ENCODE data around the gene HYAL1.

The HYAL1 gene

DNA sequence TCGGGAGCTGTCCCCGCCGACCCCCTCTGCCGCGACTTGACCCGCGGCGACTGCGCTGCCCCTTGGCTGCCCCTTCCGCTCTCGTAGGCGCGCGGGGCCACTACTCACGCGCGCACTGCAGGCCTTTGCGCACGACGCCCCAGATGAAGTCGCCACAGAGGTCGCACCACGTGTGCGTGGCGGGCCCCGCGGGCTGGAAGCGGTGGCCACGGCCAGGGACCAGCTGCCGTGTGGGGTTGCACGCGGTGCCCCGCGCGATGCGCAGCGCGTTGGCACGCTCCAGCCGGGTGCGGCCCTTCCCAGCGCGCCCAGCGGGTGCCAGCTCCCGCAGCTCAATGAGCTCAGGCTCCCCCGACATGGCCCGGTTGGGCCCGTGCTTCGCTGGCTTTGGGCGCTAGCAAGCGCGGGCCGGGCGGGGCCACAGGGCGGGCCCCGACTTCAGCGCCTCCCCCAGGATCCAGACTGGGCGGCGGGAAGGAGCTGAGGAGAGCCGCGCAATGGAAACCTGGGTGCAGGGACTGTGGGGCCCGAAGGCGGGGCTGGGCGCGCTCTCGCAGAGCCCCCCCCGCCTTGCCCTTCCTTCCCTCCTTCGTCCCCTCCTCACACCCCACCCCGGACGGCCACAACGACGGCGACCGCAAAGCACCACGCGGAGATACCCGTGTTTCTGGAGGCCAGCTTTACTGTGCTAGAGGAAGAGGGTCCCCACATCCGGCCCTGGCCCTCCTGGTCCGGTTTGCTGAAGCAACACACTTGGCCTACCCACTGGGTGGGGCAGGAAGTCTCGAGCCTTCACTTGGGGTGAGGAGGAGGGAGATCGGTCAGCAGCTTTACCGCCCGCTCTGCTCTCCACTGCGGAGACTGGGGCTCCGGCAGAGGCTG lies 37.3 kb upstream of the HYAL1 start, which contains the start of gene RASSF1:
Gene RASSF1, minus strand, starts transcription at position 389 of the 882 bp plus-strand sequence. Its CDS starts 31 bp downstream, at position 358.
- peak within 1 kb of the TSS in 1 of 2 experiments; percentile 81 for H3K14ac ChIP-seq (ENCODE audit: low read length in 2 of 2)
- H3K4me1 ChIP-seq (ENCODE audit: control insufficient read depth, insufficient read depth, low read depth, low read length): peaks cover 30% of the 10 kb centered on the region
- H3K9ac ChIP-seq (ENCODE audit: low read length): peak within 1 kb of the TSS; percentile 97
- H3K36me3 ChIP-seq (ENCODE audit: control insufficient read depth in 1 of 2, insufficient read depth in 2 of 2, low read depth in 1 of 2, low read length in 2 of 2): no peaks in the 10 kb centered on the region
- WGBS: 18% methylated on average over 70 of the region's 85 CpGs
- H2BK15ac ChIP-seq (ENCODE audit: low read depth, poor library complexity, severe bottlenecking): peak within 1 kb of the TSS; percentile 32
- peak within 1 kb of the TSS; percentile 76 for H4K91ac ChIP-seq (ENCODE audit: low read length)
- H2AK5ac ChIP-seq (ENCODE audit: low read length, severe bottlenecking): no peak within 1 kb of the TSS
- H3K18ac ChIP-seq (ENCODE audit: low read depth in 1 of 2, low read length in 2 of 2): peak within 1 kb of the TSS; percentile 79 to 86
- peak within 1 kb of the TSS in 1 of 2 experiments; percentile 67 for H2BK12ac ChIP-seq (ENCODE audit: low read length in 2 of 2)
- H4K8ac ChIP-seq (ENCODE audit: low read length): peak within 1 kb of the TSS; percentile 93
- H3K27ac ChIP-seq (ENCODE audit: low read length, poor library complexity, severe bottlenecking): no peak within 1 kb of the TSS
- H3K4me3 ChIP-seq (ENCODE audit: insufficient read depth in 1 of 2, low read depth in 1 of 2, low read length in 2 of 2): peak within 1 kb of the TSS; percentile 41 to 93
- peak within 1 kb of the TSS; percentile 72 for H3K4me2 ChIP-seq (ENCODE audit: low read length, poor library complexity, severe bottlenecking)
- H3K27me3 ChIP-seq (ENCODE audit: control insufficient read depth in 1 of 2, insufficient read depth in 1 of 2, low read length in 2 of 2): no peaks in the 10 kb centered on the region
- H2BK5ac ChIP-seq (ENCODE audit: low read depth, low read length, poor library complexity, severe bottlenecking): no peak within 1 kb of the TSS
- H2BK120ac ChIP-seq (ENCODE audit: low read depth, low read length): no peak within 1 kb of the TSS
- H2AFZ ChIP-seq (ENCODE audit: low read depth, low read length): peak within 1 kb of the TSS; percentile 60
- H3K79me1 ChIP-seq (replicated peaks; ENCODE audit: low read length, poor library complexity, severe bottlenecking): peaks cover 6% of the 10 kb centered on the region
- no peak for DNase-seq
- no peak within 1 kb of the TSS for H3K23ac ChIP-seq (ENCODE audit: low read length in 2 of 2)
- H3K4ac ChIP-seq (ENCODE audit: low read depth in 1 of 2, low read length in 2 of 2): peak within 1 kb of the TSS; percentile 24 to 51
- no peaks in the 10 kb centered on the region for H3K9me3 ChIP-seq (ENCODE audit: control insufficient read depth, low read length)

DNA sequence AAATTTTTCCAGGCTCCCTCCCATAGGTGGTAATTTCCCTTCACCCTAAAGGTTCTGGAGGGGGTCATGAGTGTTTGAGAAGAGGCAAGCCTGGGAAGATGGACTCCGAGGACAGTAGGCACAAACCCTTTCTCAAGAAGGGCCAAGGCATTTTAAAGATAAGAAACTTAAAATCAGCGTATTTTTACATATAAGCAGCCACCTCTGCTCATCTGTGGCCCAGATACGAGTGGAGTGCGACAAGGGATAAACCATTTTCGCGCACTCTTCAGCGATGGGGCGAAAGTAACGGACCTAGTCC lies 36.7 kb upstream of the HYAL1 start:
- WGBS: 56% methylated on average over 8 of the region's 9 CpGs
- DNase-seq: no peak

GRCh38 chr3:50339485-50340146 lies 36.2 kb upstream of the HYAL1 start:
- H2BK120ac ChIP-seq (ENCODE audit: low read depth, low read length): no peak overlapping the region
- H3K36me3 ChIP-seq (ENCODE audit: control insufficient read depth in 1 of 2, insufficient read depth in 2 of 2, low read depth in 1 of 2, low read length in 2 of 2): no peaks in the 10 kb centered on the region
- H3K4me3 ChIP-seq (ENCODE audit: insufficient read depth in 1 of 2, low read depth in 1 of 2, low read length in 2 of 2): peak overlapping the region in 1 of 2 experiments; percentile 93
- H3K9me3 ChIP-seq (ENCODE audit: control insufficient read depth, low read length): no peaks in the 10 kb centered on the region
- 88% methylated on average over 13 of the region's 14 CpGs for WGBS
- H2BK5ac ChIP-seq (ENCODE audit: low read depth, low read length, poor library complexity, severe bottlenecking): no peak overlapping the region
- no peak overlapping the region for H2BK12ac ChIP-seq (ENCODE audit: low read length in 2 of 2)
- no peaks in the 10 kb centered on the region for H3K27me3 ChIP-seq (ENCODE audit: control insufficient read depth in 1 of 2, insufficient read depth in 1 of 2, low read length in 2 of 2)
- H2AK5ac ChIP-seq (ENCODE audit: low read length, severe bottlenecking): no peak overlapping the region
- peak overlapping the region; percentile 97 for H3K9ac ChIP-seq (ENCODE audit: low read length)
- no peak overlapping the region for H3K4ac ChIP-seq (ENCODE audit: low read depth in 1 of 2, low read length in 2 of 2)
- no peak overlapping the region for H3K27ac ChIP-seq (ENCODE audit: low read length, poor library complexity, severe bottlenecking)
- no peak overlapping the region for H4K8ac ChIP-seq (ENCODE audit: low read length)
- H3K4me2 ChIP-seq (ENCODE audit: low read length, poor library complexity, severe bottlenecking): no peak overlapping the region
- no peak for DNase-seq
- H3K18ac ChIP-seq (ENCODE audit: low read depth in 1 of 2, low read length in 2 of 2): no peak overlapping the region
- H3K14ac ChIP-seq (ENCODE audit: low read length in 2 of 2): no peak overlapping the region
- no peak overlapping the region for H3K23ac ChIP-seq (ENCODE audit: low read length in 2 of 2)
- no peak overlapping the region for H4K91ac ChIP-seq (ENCODE audit: low read length)
- no peak overlapping the region for H2AFZ ChIP-seq (ENCODE audit: low read depth, low read length)
- peaks cover 6% of the 10 kb centered on the region for H3K79me1 ChIP-seq (replicated peaks; ENCODE audit: low read length, poor library complexity, severe bottlenecking)
- peaks cover 26% of the 10 kb centered on the region for H3K4me1 ChIP-seq (ENCODE audit: control insufficient read depth, insufficient read depth, low read depth, low read length)
- H2BK15ac ChIP-seq (ENCODE audit: low read depth, poor library complexity, severe bottlenecking): no peak overlapping the region

More for the DNA sequence above, 36.7 kb upstream of the HYAL1 start:
- Histone ChIP-seq H3K14ac (ENCODE audit: low read length in 2 of 2) (no peak overlapping the region), H3K9ac (ENCODE audit: low read length) (peak overlapping the region; percentile 97), H3K18ac (ENCODE audit: low read depth in 1 of 2, low read length in 2 of 2) (peak overlapping the region in 1 of 2 experiments; percentile 86), H2BK15ac (ENCODE audit: low read depth, poor library complexity, severe bottlenecking) (no peak overlapping the region), H3K9me3 (ENCODE audit: control insufficient read depth, low read length) (no peaks in the 10 kb centered on the region), H3K27ac (ENCODE audit: low read length, poor library complexity, severe bottlenecking) (no peak overlapping the region), H3K4me1 (ENCODE audit: control insufficient read depth, insufficient read depth, low read depth, low read length) (peaks cover 28% of the 10 kb centered on the region), H4K91ac (ENCODE audit: low read length) (peak overlapping the region; percentile 76), H2BK12ac (ENCODE audit: low read length in 2 of 2) (no peak overlapping the region), H3K4ac (ENCODE audit: low read depth in 1 of 2, low read length in 2 of 2) (peak overlapping the region in 1 of 2 experiments; percentile 51), H3K27me3 (ENCODE audit: control insufficient read depth in 1 of 2, insufficient read depth in 1 of 2, low read length in 2 of 2) (no peaks in the 10 kb centered on the region), H3K23ac (ENCODE audit: low read length in 2 of 2) (no peak overlapping the region), H2BK5ac (ENCODE audit: low read depth, low read length, poor library complexity, severe bottlenecking) (no peak overlapping the region), H3K79me1 (replicated peaks; ENCODE audit: low read length, poor library complexity, severe bottlenecking) (peaks cover 6% of the 10 kb centered on the region), H2AK5ac (ENCODE audit: low read length, severe bottlenecking) (no peak overlapping the region), H3K36me3 (ENCODE audit: control insufficient read depth in 1 of 2, insufficient read depth in 2 of 2, low read depth in 1 of 2, low read length in 2 of 2) (no peaks in the 10 kb centered on the region), H3K4me2 (ENCODE audit: low read length, poor library complexity, severe bottlenecking) (peak overlapping the region; percentile 72), H2AFZ (ENCODE audit: low read depth, low read length) (peak overlapping the region; percentile 60), H3K4me3 (ENCODE audit: insufficient read depth in 1 of 2, low read depth in 1 of 2, low read length in 2 of 2) (peak overlapping the region; percentile 41 to 93), H4K8ac (ENCODE audit: low read length) (no peak overlapping the region), H2BK120ac (ENCODE audit: low read depth, low read length) (no peak overlapping the region)

DNA sequence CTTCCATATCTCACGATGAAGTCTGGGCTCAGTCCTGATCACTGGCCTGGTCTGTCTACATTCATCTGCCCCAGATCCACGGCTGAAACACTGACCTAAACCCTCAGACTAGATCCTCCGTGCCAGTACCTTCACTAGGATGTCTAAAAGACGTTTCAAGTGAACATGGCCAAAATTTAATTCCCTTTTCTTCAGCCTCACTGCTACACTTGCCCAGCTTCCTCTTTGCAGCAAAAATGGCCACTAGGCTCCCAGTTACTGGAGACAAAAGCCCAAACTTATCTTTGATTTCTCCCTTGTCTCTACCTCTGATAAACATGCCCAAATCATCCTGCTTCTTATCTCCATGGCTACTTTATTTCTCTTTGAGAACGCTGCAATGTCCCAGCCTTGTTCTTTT lies 35.6 kb upstream of the HYAL1 start:
- Histone ChIP-seq H3K36me3 (ENCODE audit: control insufficient read depth in 1 of 2, insufficient read depth in 2 of 2, low read depth in 1 of 2, low read length in 2 of 2) (no peaks in the 10 kb centered on the region), H3K79me1 (replicated peaks; ENCODE audit: low read length, poor library complexity, severe bottlenecking) (peaks cover 6% of the 10 kb centered on the region), H3K27me3 (ENCODE audit: control insufficient read depth in 1 of 2, insufficient read depth in 1 of 2, low read length in 2 of 2) (no peaks in the 10 kb centered on the region), H3K4me2 (ENCODE audit: low read length, poor library complexity, severe bottlenecking) (no peak overlapping the region), H3K14ac (ENCODE audit: low read length in 2 of 2) (no peak overlapping the region), H4K91ac (ENCODE audit: low read length) (no peak overlapping the region), H2BK120ac (ENCODE audit: low read depth, low read length) (no peak overlapping the region), H3K4ac (ENCODE audit: low read depth in 1 of 2, low read length in 2 of 2) (no peak overlapping the region), H3K4me3 (ENCODE audit: insufficient read depth in 1 of 2, low read depth in 1 of 2, low read length in 2 of 2) (peak overlapping the region in 1 of 2 experiments; percentile 93), H3K23ac (ENCODE audit: low read length in 2 of 2) (no peak overlapping the region), H3K9me3 (ENCODE audit: control insufficient read depth, low read length) (no peaks in the 10 kb centered on the region), H2AK5ac (ENCODE audit: low read length, severe bottlenecking) (peak overlapping the region; percentile 15), H2AFZ (ENCODE audit: low read depth, low read length) (no peak overlapping the region), H3K9ac (ENCODE audit: low read length) (peak overlapping the region; percentile 97), H3K4me1 (ENCODE audit: control insufficient read depth, insufficient read depth, low read depth, low read length) (peaks cover 30% of the 10 kb centered on the region), H4K8ac (ENCODE audit: low read length) (no peak overlapping the region), H2BK5ac (ENCODE audit: low read depth, low read length, poor library complexity, severe bottlenecking) (no peak overlapping the region), H3K18ac (ENCODE audit: low read depth in 1 of 2, low read length in 2 of 2) (no peak overlapping the region), H2BK15ac (ENCODE audit: low read depth, poor library complexity, severe bottlenecking) (peak overlapping the region; percentile 92), H3K27ac (ENCODE audit: low read length, poor library complexity, severe bottlenecking) (no peak overlapping the region), H2BK12ac (ENCODE audit: low read length in 2 of 2) (no peak overlapping the region)
- DNase-seq: no peak
- 94% methylated on average over 5 of the region's 5 CpGs for WGBS
